ENCODE results near the gene KBTBD3. TPM values are rescaled to one million over a fixed set of nuclear protein-coding genes. Genes with fewer than 3 reads are reported as not detected.

KBTBD3 gene, protein sequence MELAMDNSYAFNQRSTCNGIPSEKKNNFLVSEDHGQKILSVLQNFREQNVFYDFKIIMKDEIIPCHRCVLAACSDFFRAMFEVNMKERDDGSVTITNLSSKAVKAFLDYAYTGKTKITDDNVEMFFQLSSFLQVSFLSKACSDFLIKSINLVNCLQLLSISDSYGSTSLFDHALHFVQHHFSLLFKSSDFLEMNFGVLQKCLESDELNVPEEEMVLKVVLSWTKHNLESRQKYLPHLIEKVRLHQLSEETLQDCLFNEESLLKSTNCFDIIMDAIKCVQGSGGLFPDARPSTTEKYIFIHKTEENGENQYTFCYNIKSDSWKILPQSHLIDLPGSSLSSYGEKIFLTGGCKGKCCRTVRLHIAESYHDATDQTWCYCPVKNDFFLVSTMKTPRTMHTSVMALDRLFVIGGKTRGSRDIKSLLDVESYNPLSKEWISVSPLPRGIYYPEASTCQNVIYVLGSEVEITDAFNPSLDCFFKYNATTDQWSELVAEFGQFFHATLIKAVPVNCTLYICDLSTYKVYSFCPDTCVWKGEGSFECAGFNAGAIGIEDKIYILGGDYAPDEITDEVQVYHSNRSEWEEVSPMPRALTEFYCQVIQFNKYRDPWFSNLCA
- 1.1 to 4.4 TPM (median 1.6 TPM) in 5 replicates for total RNA-seq (2022; extraction: Qiagen RNA extraction; ENCODE audit: low read depth)

DNA sequence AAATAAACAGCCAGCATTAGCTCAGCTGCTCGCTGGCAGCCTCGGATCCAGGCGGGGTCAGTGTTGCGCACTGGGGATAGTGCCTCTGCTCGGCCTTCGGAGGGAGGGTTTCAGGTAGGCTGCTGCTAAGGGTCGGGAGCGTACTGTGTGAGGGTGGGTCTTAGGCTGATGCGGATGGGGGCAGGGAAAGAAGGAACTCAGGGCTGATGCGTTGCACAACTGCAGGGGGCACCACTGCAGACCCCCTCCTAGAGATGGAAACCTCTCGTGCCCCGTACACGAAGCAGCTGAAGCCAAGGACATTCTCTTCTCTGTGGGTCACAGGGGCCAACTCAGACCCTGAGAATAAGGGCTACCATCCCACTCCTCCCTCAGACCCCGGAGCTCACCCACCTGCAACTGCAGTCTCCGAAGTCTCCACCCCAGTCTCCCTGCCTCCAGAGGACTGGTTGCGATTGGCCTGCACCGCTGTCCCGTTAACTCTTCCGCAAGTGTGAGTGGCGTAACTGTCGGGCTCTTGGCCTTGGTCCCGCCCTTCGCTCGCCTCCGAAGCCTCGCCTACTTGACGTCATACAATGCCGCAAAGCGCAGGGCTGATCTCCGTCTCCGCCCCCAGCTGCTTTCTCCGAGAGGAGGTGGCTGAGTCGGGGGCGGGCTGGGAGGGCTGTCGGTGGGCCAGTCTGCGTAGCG is at the start of gene KBTBD3:
KBTBD3 (minus strand) TSS at position 429 of the 690 bp plus-strand sequence. CDS start 18,250 bp downstream, outside the sequence.

DNA sequence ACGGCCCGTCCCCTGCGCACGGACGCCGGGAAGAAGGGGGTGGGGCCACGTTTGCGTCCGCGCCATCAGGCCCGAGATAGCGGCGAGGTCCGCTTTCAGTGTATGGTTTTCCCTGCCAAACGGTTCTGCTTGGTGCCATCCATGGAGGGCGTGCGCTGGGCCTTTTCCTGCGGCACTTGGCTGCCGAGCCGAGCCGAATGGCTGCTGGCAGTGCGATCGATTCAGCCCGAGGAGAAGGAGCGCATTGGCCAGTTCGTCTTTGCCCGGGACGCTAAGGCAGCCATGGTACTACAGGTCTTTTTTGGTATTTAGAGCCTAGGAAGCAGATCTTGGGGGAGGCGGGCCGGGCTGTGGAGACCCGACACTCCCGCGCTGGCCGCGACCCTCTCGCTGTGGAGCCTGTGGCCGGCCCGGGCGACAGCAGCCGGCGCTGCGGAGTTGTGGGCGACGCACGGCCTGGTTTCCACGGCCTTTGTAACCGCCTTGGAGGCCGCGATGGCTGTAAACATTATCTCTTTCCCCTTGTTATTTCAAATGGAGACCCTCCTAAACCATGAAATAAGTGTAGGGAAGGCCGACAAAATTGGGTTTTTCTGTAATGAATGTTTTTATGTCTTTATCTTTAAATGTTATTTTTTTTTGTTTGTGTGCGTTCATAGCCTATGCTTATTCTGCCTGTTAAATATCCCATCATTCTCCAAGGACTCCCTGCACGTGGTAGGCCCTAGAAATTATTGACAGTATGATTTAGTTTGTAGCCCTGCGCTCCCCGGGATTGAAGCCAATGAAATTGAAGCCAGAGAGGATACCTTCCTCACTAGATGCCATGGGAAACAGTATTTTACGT is 685 bp upstream of the KBTBD3 start, which contains the start of gene AASDHPPT:
AASDHPPT (plus strand) TSS at position 54 of the 847 bp plus-strand sequence; CDS start at position 103, 49 bp downstream.

DNA sequence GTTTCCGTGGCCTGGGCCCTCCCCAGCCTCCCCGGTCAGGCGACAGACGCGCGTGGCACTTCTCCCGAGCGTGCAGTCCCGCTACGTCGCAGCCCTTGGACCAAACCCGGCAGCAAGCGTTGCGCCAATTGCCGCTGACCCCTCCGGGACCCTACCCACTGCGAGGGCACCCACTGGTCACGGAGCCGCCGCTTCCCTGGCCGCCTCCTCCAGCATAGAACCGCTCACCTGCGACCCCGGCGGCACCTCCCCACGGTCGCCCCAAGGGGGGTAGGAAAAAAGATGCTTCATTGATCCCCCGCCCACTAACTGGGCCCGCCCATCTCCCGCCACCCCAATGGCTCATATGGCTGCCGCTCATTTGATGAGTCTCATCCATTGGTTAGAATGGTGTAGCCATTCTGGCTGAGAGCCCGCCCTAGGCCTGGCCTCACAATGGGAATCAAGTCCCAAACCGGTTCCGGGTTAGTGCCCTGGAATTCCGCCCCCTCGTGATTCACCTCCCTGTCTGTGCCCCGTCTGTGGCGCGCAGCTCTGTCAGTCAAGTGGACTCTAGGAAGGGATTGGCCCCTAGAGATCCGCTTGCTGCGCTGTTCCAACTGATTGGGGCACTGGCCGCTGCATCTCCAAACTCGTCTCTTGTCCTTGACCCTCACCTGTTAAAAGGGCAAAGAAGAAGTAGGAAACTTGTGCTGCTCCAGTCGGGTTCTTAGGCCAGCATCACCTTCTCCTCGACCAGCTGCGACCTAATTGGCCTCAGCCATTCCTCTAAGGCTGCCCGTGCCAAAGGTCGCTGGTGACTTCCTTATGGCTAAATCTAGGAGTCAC is 55.0 kb downstream of the KBTBD3 start, which contains the start of gene MSANTD4:
MSANTD4 (minus strand) TSS at position 274 of the 828 bp plus-strand sequence. CDS start 11,323 bp downstream, outside the sequence.

Other genes with a start within 250 kb of the KBTBD3 start
- gene MSANTD4, start 55.1 kb downstream of the KBTBD3 start, total RNA-seq (2022; extraction: Qiagen RNA extraction; ENCODE audit: low read depth): 8.9 to 9.9 TPM (median 9.5 TPM) in 5 replicates
- gene AASDHPPT, start 315 bp upstream of the KBTBD3 start, total RNA-seq (2022; extraction: Qiagen RNA extraction; ENCODE audit: low read depth): 27.6 to 38.3 TPM (median 33.3 TPM) in 5 replicates